Activated effector memory CD4-positive, alpha-beta T cell treated with anti-CD3 and anti-CD28 coated beads, Interleukin-2, amount 50 U/mL, for 16 hours (primary cell): Measurements from ENCODE around the gene PIN4.
"Not testable (repeated sequence)": the region's sequence is repeated elsewhere in the genome, so short reads cannot be mapped to it uniquely, and the experiment has no call there.

Experiments used
- DNase-seq: peaks from one replicate; pipeline ENCODE4 v3.0.0-alpha.2; 2020

Gene PIN4

GRCh38 chrX:72181178-72182125, at the start of gene PIN4:
Gene PIN4 (plus strand): TSS chrX:72181757. CDS start chrX:72181786, 29 bp downstream.
- peak; percentile 92 for DNase-seq

GRCh38 chrX:72132456-72132855, 49.1 kb upstream of the PIN4 start:
- no peak for DNase-seq

- no peak for DNase-seq
Measured at GRCh38 chrX:72133851-72134546, 47.6 kb upstream of the PIN4 start.

- no peak for DNase-seq
Measured at GRCh38 chrX:72137846-72138495, 43.6 kb upstream of the PIN4 start.

- DNase-seq, result no peak
Measured at GRCh38 chrX:72139538-72139937, 42.0 kb upstream of the PIN4 start.

- DNase-seq, result no peak
Measured at GRCh38 chrX:72141372-72142004, 40.1 kb upstream of the PIN4 start.

- no peak for DNase-seq
Measured at GRCh38 chrX:72142094-72142793, 39.3 kb upstream of the PIN4 start.

GRCh38 chrX:72142794-72143608, 38.6 kb upstream of the PIN4 start:
- DNase-seq, result no peak

GRCh38 chrX:72143609-72143907, 38.0 kb upstream of the PIN4 start:
- DNase-seq, result no peak

- DNase-seq, result no peak
Measured at GRCh38 chrX:72145181-72145580, 36.4 kb upstream of the PIN4 start.

GRCh38 chrX:72146527-72146926, 35.0 kb upstream of the PIN4 start:
- no peak for DNase-seq

- no peak for DNase-seq
Measured at GRCh38 chrX:72158773-72159172, 22.8 kb upstream of the PIN4 start.

GRCh38 chrX:72159769-72160168, 21.8 kb upstream of the PIN4 start:
- no peak for DNase-seq

GRCh38 chrX:72165551-72165950, 16.0 kb upstream of the PIN4 start:
- no peak for DNase-seq

- DNase-seq, result peak; percentile 68
Measured at GRCh38 chrX:72169008-72169728, 12.4 kb upstream of the PIN4 start.

GRCh38 chrX:72176289-72176688, 5.3 kb upstream of the PIN4 start:
- not testable (repeated sequence) for DNase-seq

- DNase-seq, result no peak
Measured at GRCh38 chrX:72176981-72177380, 4.6 kb upstream of the PIN4 start.

- DNase-seq, result no peak
Measured at GRCh38 chrX:72180539-72180938, 1.0 kb upstream of the PIN4 start.

GRCh38 chrX:72182924-72183323, 1.4 kb downstream of the PIN4 start:
- no peak for DNase-seq

GRCh38 chrX:72201836-72202536, 20.4 kb downstream of the PIN4 start:
- DNase-seq, result no peak
